HCT116 (cell line): ENCODE data around the gene PPP1R12B. TPM values are rescaled to one million over a fixed set of nuclear protein-coding genes. Genes with fewer than 3 reads are reported as not detected.

ENCODE experiments used
- ATAC-seq: fragments of 200-7000 bp; cut with Tn5 transposase; 2 replicates; pipeline ENCODE4 v1.9.1; 2020; ENCODE audit warnings: mild to moderate bottlenecking, moderate library complexity
- BruUV-seq: library from RNA; stranded (reverse); fragments of 400-500 nt; replicated peaks from 2 replicates; lab custom pipeline; 2021; lab: Mats Ljungman, UMichigan
- CTCF ChIA-PET: fragments of 300-600 bp; sonication (Branson Sonifier 250); formaldehyde crosslinking; loops from one replicate; lab custom pipeline; 2021; ENCODE audit warnings: antibody characterized with exemption; lab: Charles Lee
- POLR2A ChIA-PET: fragments of 300-600, 350-600 bp; sonication (Branson Sonifier 250); formaldehyde crosslinking; loops from one replicate; lab custom pipeline; 2021; ENCODE audit warnings: antibody characterized with exemption; lab: Charles Lee
- RAD21 ChIA-PET, 2 experiments: fragments of 300-600 bp; sonication (Branson Sonifier 250); formaldehyde crosslinking; loops; one replicate each; lab custom pipeline; 2023; ENCODE audit warnings: low total read pairs in 2 of 2; ENCODE audit not compliant: uncharacterized antibody in 2 of 2, unreplicated experiment in 2 of 2, low non-redundant PET in 1 of 2; lab: Charles Lee
- DNase-seq: peaks from one replicate; pipeline ENCODE4 v3.0.0-alpha.2; 2010; ENCODE audit warnings: low read depth, low spot score
- H2AFZ ChIP-seq: fragments of 200-600 bp; shearing (Covaris generic), sonication (generic); 2 replicates; pipeline ENCODE4 v1.6.1; 2017; ENCODE audit warnings: low read depth, mixed run types, mixed read lengths, antibody characterized with exemption, low read length; ENCODE audit not compliant: poor library complexity, severe bottlenecking
- H3K27ac ChIP-seq: 2 replicates; pipeline ENCODE4 v1.5.1; 2012; ENCODE audit warnings: low read depth, low read length
- H3K27me3 ChIP-seq: fragments of 200-600 bp; sonication (generic); 2 replicates; pipeline ENCODE4 v1.6.1; 2016; ENCODE audit warnings: mixed run types, low read length, mixed read lengths; ENCODE audit not compliant: insufficient read depth
- H3K36me3 ChIP-seq, 2 experiments: fragments of 200-500 bp in 1 of 2; fragments of 200-600 bp in 1 of 2; sonication (Bioruptor generic) in 1 of 2; sonication (generic) in 1 of 2; 2 replicates each; pipeline versions ENCODE4 v1.5.1 to v1.6.1; 2014 to 2016; ENCODE audit warnings: low read length in 2 of 2, inconsistent platforms in 1 of 2, mixed read lengths in 1 of 2, mixed run types in 1 of 2; ENCODE audit not compliant: insufficient read depth in 2 of 2, control insufficient read depth in 1 of 2
- H3K4me1 ChIP-seq, 2 experiments: fragments of 200-600 bp in 1 of 2; sonication (generic) in 1 of 2; 2 replicates each; pipeline versions ENCODE4 v1.5.1 to v1.6.1; 2012 to 2017; ENCODE audit warnings: low read length in 2 of 2, inconsistent platforms in 1 of 2, mild to moderate bottlenecking in 1 of 2, mixed read lengths in 1 of 2, mixed run types in 1 of 2, moderate library complexity in 1 of 2; ENCODE audit not compliant: insufficient read depth in 2 of 2, control insufficient read depth in 1 of 2
- H3K4me2 ChIP-seq: fragments of 200-600 bp; sonication (generic); 2 replicates; pipeline ENCODE4 v1.6.1; 2017; ENCODE audit warnings: mixed run types, low read length, mixed read lengths
- H3K4me3 ChIP-seq, 2 experiments: fragments of 200-600 bp in 1 of 2; sonication (generic) in 1 of 2; replicated peaks in 1 of 2; 2 replicates each; pipeline ENCODE4 v1.5.1; 2011 to 2016; ENCODE audit warnings: low read length in 2 of 2, control low read depth in 1 of 2, low read depth in 1 of 2, mild to moderate bottlenecking in 1 of 2, mixed read lengths in 1 of 2, mixed run types in 1 of 2
- H3K79me2 ChIP-seq: fragments of 200-600 bp; sonication (generic); 2 replicates; pipeline ENCODE4 v1.6.1; 2017; ENCODE audit warnings: mild to moderate bottlenecking, mixed run types, low read length, moderate library complexity, mixed read lengths; ENCODE audit not compliant: insufficient read depth
- H3K9ac ChIP-seq: fragments of 200-600 bp; sonication (generic); 2 replicates; pipeline ENCODE4 v1.6.1; 2016; ENCODE audit warnings: low read length, mixed read lengths
- H3K9me2 ChIP-seq: fragments of 200-600 bp; sonication (generic), shearing (Covaris generic); 2 replicates; pipeline ENCODE4 v1.6.1; 2017; ENCODE audit warnings: mixed run types, mild to moderate bottlenecking, moderate library complexity; ENCODE audit not compliant: insufficient read depth
- H3K9me3 ChIP-seq, 2 experiments: fragments of 200-500 bp in 1 of 2; fragments of 200-600 bp in 1 of 2; sonication (Bioruptor generic) in 1 of 2; sonication (generic) in 1 of 2; 2 replicates each; pipeline ENCODE4 v1.6.1; 2014 to 2017; ENCODE audit warnings: low read length in 2 of 2, mixed read lengths in 2 of 2, inconsistent platforms in 1 of 2, low read depth in 1 of 2, mild to moderate bottlenecking in 1 of 2, mixed run types in 1 of 2, moderate library complexity in 1 of 2; ENCODE audit not compliant: control insufficient read depth in 1 of 2, insufficient read depth in 1 of 2
- H4K20me1 ChIP-seq: fragments of 200-600 bp; sonication (generic), shearing (Covaris generic); 2 replicates; pipeline ENCODE4 v1.6.1; 2017; ENCODE audit warnings: mixed run types, mild to moderate bottlenecking, moderate library complexity; ENCODE audit not compliant: insufficient read depth
- CBX3 ChIP-seq: IDR thresholded peaks from 2 replicates; pipeline ENCODE4 v1.6.1; 2012; ENCODE audit warnings: low read depth
- ELF1 ChIP-seq: IDR thresholded peaks from 2 replicates; pipeline ENCODE4 v1.6.1; 2012; ENCODE audit warnings: low read depth, borderline replicate concordance
- JUND ChIP-seq: IDR thresholded peaks from 2 replicates; pipeline ENCODE4 v1.6.1; 2012
- SIN3A ChIP-seq: IDR thresholded peaks from 2 replicates; pipeline ENCODE4 v1.6.1; 2012; ENCODE audit warnings: low read depth
- SP1 ChIP-seq: IDR thresholded peaks from 2 replicates; pipeline ENCODE4 v1.6.1; 2012; ENCODE audit warnings: low read depth
- SRF ChIP-seq: IDR thresholded peaks from 2 replicates; pipeline ENCODE4 v1.6.1; 2012; ENCODE audit warnings: low read depth
- TCF7L2 ChIP-seq: IDR thresholded peaks from 2 replicates; pipeline ENCODE4 v1.7.0; 2011; ENCODE audit warnings: borderline replicate concordance, inconsistent platforms; ENCODE audit not compliant: insufficient read depth, insufficient read length; ENCODE audit errors: extremely low read depth
- intact Hi-C: fragments of 100-400 bp; cut with micrococcal nuclease; formaldehyde crosslinking; loops from 2 replicates; pipeline ENCODE4 v1.10.0; 2022
- total RNA-seq: library from RNA; stranded (reverse); gene quantifications from one replicate; pipeline ENCODE4 v1.2.1, GENCODE V29; 2021; ENCODE audit not compliant: unreplicated experiment
- TF ChIP-seq, protein P1 (sequence below): IDR thresholded peaks from 2 replicates; pipeline ENCODE4 v1.6.1; 2012; ENCODE audit warnings: low read depth
- TF ChIP-seq, protein P2 (sequence below), 3 experiments: fragments of 200-600 bp in 1 of 3; sonication (generic) in 1 of 3; IDR thresholded peaks in 2 of 3; conservative IDR thresholded peaks in 1 of 3; 2 replicates each; pipeline ENCODE4 v1.5.1; 2012 to 2017; ENCODE audit warnings: low read depth in 2 of 3, low read length in 2 of 3, antibody characterized with exemption in 1 of 3, borderline replicate concordance in 1 of 3, control low read depth in 1 of 3, mild to moderate bottlenecking in 1 of 3, mixed read lengths in 1 of 3, mixed run types in 1 of 3, moderate library complexity in 1 of 3; ENCODE audit not compliant: insufficient read depth in 1 of 3

Gene PPP1R12B
- total RNA-seq, 1 experiment from 2014 or later, result 14.3 TPM

DNA sequence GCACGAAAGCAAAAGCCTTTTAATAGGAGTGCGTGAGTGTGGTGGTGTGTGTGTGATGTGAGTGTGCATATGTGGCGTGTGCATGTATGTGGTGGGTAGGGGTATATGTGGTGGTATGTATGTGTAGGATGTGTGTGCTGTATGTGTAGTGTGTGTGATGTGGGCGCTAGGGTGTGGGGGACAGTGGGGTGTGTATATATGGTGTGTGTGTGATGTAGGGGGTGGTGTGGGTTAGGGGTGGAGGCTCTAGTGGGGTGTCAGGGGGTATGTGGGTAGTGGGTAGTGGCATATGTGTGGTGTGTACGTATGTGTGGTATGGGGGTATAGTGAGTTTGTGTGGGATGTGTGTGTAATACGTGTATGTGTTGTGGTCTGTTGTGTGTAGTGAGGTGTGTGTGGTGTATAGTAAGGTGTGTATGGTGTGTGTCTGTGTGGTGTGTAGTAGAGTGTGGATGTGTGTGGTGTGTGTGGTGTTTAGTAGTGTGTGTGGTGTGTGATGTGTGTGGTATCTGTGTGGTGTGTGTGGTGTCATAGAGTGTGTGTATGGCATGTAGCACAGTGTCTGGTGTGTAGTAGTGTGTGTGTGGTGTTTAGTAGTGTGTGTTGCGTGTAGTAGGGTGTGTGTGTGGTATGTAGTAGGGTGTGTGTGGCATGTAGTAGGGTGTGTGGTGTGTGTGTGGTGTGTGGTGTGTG is 275.7 kb downstream of the PPP1R12B start:
- Histone ChIP-seq H3K27ac (peak overlapping the region; percentile 4; the same call in 1 of the 2 replicates), H3K4me1 (peaks cover 0 to 18% of the 10 kb centered on the region in 2 experiments; a peak in 2 of 4 replicates), H3K9me3 (no peaks in the 10 kb centered on the region), H3K9ac (no peak overlapping the region), H3K27me3 (no peaks in the 10 kb centered on the region), H3K36me3 (no peaks in the 10 kb centered on the region), H3K4me2 (no peak overlapping the region), H3K79me2 (no peaks in the 10 kb centered on the region), H3K4me3 (no peak overlapping the region), H4K20me1 (no peaks in the 10 kb centered on the region), H3K9me2 (no peaks in the 10 kb centered on the region), H2AFZ (no peak overlapping the region)
- BruUV-seq, result no TSS peak
- POLR2A ChIA-PET, result no interaction called here
- CTCF ChIA-PET, result no interaction called here
- intact Hi-C loops, result loop anchor here (10.0 kb wide), 1 partner anchor 439 kb away; no protein-coding TSS in a partner anchor
- RAD21 ChIA-PET, result no interaction called here
- DNase-seq (no peak), ATAC-seq (no peak)
- TF ChIP-seq JUND (no peak), CBX3 (no peak), SRF (no peak), SP1 (no peak), ELF1 (no peak), TCF7L2 (no peak), SIN3A (no peak)
- TF ChIP-seq, protein P1, sequence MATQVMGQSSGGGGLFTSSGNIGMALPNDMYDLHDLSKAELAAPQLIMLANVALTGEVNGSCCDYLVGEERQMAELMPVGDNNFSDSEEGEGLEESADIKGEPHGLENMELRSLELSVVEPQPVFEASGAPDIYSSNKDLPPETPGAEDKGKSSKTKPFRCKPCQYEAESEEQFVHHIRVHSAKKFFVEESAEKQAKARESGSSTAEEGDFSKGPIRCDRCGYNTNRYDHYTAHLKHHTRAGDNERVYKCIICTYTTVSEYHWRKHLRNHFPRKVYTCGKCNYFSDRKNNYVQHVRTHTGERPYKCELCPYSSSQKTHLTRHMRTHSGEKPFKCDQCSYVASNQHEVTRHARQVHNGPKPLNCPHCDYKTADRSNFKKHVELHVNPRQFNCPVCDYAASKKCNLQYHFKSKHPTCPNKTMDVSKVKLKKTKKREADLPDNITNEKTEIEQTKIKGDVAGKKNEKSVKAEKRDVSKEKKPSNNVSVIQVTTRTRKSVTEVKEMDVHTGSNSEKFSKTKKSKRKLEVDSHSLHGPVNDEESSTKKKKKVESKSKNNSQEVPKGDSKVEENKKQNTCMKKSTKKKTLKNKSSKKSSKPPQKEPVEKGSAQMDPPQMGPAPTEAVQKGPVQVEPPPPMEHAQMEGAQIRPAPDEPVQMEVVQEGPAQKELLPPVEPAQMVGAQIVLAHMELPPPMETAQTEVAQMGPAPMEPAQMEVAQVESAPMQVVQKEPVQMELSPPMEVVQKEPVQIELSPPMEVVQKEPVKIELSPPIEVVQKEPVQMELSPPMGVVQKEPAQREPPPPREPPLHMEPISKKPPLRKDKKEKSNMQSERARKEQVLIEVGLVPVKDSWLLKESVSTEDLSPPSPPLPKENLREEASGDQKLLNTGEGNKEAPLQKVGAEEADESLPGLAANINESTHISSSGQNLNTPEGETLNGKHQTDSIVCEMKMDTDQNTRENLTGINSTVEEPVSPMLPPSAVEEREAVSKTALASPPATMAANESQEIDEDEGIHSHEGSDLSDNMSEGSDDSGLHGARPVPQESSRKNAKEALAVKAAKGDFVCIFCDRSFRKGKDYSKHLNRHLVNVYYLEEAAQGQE, result no peak
- TF ChIP-seq, protein P2, sequence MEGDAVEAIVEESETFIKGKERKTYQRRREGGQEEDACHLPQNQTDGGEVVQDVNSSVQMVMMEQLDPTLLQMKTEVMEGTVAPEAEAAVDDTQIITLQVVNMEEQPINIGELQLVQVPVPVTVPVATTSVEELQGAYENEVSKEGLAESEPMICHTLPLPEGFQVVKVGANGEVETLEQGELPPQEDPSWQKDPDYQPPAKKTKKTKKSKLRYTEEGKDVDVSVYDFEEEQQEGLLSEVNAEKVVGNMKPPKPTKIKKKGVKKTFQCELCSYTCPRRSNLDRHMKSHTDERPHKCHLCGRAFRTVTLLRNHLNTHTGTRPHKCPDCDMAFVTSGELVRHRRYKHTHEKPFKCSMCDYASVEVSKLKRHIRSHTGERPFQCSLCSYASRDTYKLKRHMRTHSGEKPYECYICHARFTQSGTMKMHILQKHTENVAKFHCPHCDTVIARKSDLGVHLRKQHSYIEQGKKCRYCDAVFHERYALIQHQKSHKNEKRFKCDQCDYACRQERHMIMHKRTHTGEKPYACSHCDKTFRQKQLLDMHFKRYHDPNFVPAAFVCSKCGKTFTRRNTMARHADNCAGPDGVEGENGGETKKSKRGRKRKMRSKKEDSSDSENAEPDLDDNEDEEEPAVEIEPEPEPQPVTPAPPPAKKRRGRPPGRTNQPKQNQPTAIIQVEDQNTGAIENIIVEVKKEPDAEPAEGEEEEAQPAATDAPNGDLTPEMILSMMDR (IDR thresholded peaks at IDR 0.05 in 2 of 3, conservative IDR thresholded peaks at IDR 0.05 in 1 of 3; ENCODE audit: borderline replicate concordance in 1 of 3, insufficient read depth in 1 of 3, low read depth in 2 of 3, low read length in 2 of 3), result no peak
